B cell (primary cell): ENCODE results near the gene DACT2. TPM values are rescaled to one million over a fixed set of nuclear protein-coding genes. Genes with fewer than 3 reads are reported as not detected.

Experiments
- ATAC-seq: fragments of 200-7000 bp; cut with Tn5 transposase; one replicate; pipeline ENCODE4 v1.10.0; 2021; ENCODE audit warnings: low read depth, mild to moderate bottlenecking, moderate number of reproducible peaks, moderate library complexity
- CTCF ChIA-PET: fragments of 350-600 bp; sonication (Branson Sonifier 250); formaldehyde crosslinking; loops from one replicate; lab custom pipeline; 2021; ENCODE audit warnings: antibody characterized with exemption, inconsistent platforms; lab: Charles Lee
- POLR2A ChIA-PET: fragments of 350-600 bp; sonication (Branson Sonifier 250); formaldehyde crosslinking; loops from one replicate; lab custom pipeline; 2021; ENCODE audit warnings: antibody characterized with exemption; lab: Charles Lee
- DNase-seq: peaks from one replicate; pipeline ENCODE4 v3.0.0; 2013
- H2AFZ ChIP-seq: 2 replicates; pipeline ENCODE4 v1.6.1; 2012; ENCODE audit warnings: mild to moderate bottlenecking, low read depth, low read length; ENCODE audit not compliant: insufficient read depth, poor library complexity, severe bottlenecking
- H3K27ac ChIP-seq, 2 donors: 1 replicate in 1 of 2; 2 replicates in 1 of 2; pipeline ENCODE4 v1.5.1; 2012 to 2013; ENCODE audit warnings: low read length in 2 of 2, mild to moderate bottlenecking in 2 of 2, moderate library complexity in 1 of 2
- H3K27me3 ChIP-seq, 4 experiments: fragments of 200-600 bp in 1 of 4; sonication (generic) in 1 of 4; replicated peaks in 1 of 4; 1 replicate in 2 of 4; 2 replicates in 2 of 4; pipeline versions ENCODE4 v1.6.1 to v1.7.0; 2013 to 2016; ENCODE audit warnings: low read length in 3 of 4, mild to moderate bottlenecking in 2 of 4, mixed read lengths in 1 of 4, moderate library complexity in 1 of 4; ENCODE audit not compliant: insufficient read depth in 4 of 4, control insufficient read depth in 3 of 4; ENCODE audit errors: control extremely low read depth in 1 of 4
- H3K36me3 ChIP-seq, 2 experiments: replicated peaks in 1 of 2; 1 replicate in 1 of 2; 2 replicates in 1 of 2; pipeline versions ENCODE4 v1.6.1 to v1.7.1; 2013; ENCODE audit warnings: low read length in 1 of 2; ENCODE audit not compliant: insufficient read depth in 2 of 2, control insufficient read depth in 1 of 2; ENCODE audit errors: control extremely low read depth in 1 of 2, extremely low read depth in 1 of 2
- H3K4me1 ChIP-seq, 2 donors: fragments of 200-600 bp in 1 of 2; sonication (generic) in 1 of 2; 1 replicate in 1 of 2; 2 replicates in 1 of 2; pipeline versions ENCODE4 v1.5.1 to v1.6.1; 2013 to 2017; ENCODE audit warnings: low read length in 2 of 2; ENCODE audit not compliant: control insufficient read depth in 2 of 2, insufficient read depth in 2 of 2
- H3K4me2 ChIP-seq: replicated peaks from 2 replicates; pipeline ENCODE3; 2012; ENCODE audit warnings: mild to moderate bottlenecking, low read depth, low read length; ENCODE audit not compliant: poor library complexity, severe bottlenecking
- H3K4me3 ChIP-seq, 5 experiments: fragments of 200-600 bp in 1 of 5; sonication (generic) in 1 of 5; 1 replicate in 3 of 5; 2 replicates in 2 of 5; pipeline versions ENCODE4 v1.5.1 to v1.7.0; 2011 to 2016; ENCODE audit warnings: low read length in 4 of 5, mild to moderate bottlenecking in 4 of 5, low read depth in 2 of 5, control low read depth in 1 of 5, moderate library complexity in 1 of 5; ENCODE audit not compliant: insufficient read depth in 1 of 5; ENCODE audit errors: control extremely low read depth in 1 of 5, extremely low read depth in 1 of 5
- H3K79me2 ChIP-seq: fragments of 200-600 bp; sonication (generic); one replicate; pipeline ENCODE4 v1.6.0; 2016; ENCODE audit warnings: low read length; ENCODE audit not compliant: control insufficient read depth, insufficient read depth
- H3K9ac ChIP-seq: fragments of 200-600 bp; sonication (generic); 2 replicates; pipeline ENCODE4 v1.6.1; 2017; ENCODE audit warnings: mild to moderate bottlenecking, low read length, moderate library complexity
- H3K9me3 ChIP-seq, 3 donors: one replicate each; pipeline versions ENCODE4 v1.6.1 to v1.7.1; 2013; ENCODE audit warnings: low read length in 2 of 3; ENCODE audit not compliant: control insufficient read depth in 2 of 3, insufficient read depth in 1 of 3; ENCODE audit errors: control extremely low read depth in 1 of 3
- H4K20me1 ChIP-seq: 2 replicates; pipeline ENCODE4 v1.6.0; 2012; ENCODE audit warnings: mild to moderate bottlenecking, low read length; ENCODE audit not compliant: insufficient read depth, control insufficient read depth, poor library complexity, severe bottlenecking
- H3K27ac Mint-ChIP-seq: one replicate; pipeline ENCODE4 v1.8.0; 2021; ENCODE audit warnings: mixed read lengths
- H3K27me3 Mint-ChIP-seq: one replicate; pipeline ENCODE4 v1.8.0; 2021; ENCODE audit warnings: mixed read lengths
- H3K4me1 Mint-ChIP-seq: one replicate; pipeline ENCODE4 v1.8.0; 2021; ENCODE audit warnings: mixed read lengths
- H3K4me3 Mint-ChIP-seq: one replicate; pipeline ENCODE4 v1.8.0; 2021; ENCODE audit warnings: mixed read lengths
- H3K9me3 Mint-ChIP-seq: one replicate; pipeline ENCODE4 v1.8.0; 2022; ENCODE audit warnings: mixed read lengths; ENCODE audit not compliant: insufficient read depth
- EZH2 ChIP-seq: IDR thresholded peaks from 2 replicates; pipeline ENCODE4 v1.6.1; 2012; ENCODE audit warnings: borderline replicate concordance, low read depth, mild to moderate bottlenecking, moderate library complexity, low read length; ENCODE audit not compliant: insufficient read depth, poor library complexity, severe bottlenecking
- WGBS: methylation state at CpG from one replicate; pipeline ENCODE4 v1.1.5; 2013; ENCODE audit warnings: missing lambda C conversion rate; ENCODE audit not compliant: insufficient coverage; 5-methylcytosine and 5-hydroxymethylcytosine counted together
- intact Hi-C: fragments of 100-400 bp; cut with micrococcal nuclease; formaldehyde crosslinking; loops from one replicate; pipeline ENCODE4 v1.10.0; 2022
- polyA plus RNA-seq: library from polyadenylated mRNA; depleted of rRNA; stranded (reverse); fragments of >200 nt; gene quantifications from 2 replicates; pipeline ENCODE4 v1.2.3, GENCODE V29; 2012
- total RNA-seq, 2 donors: library from RNA; stranded (reverse); fragments of 120-200 nt in 1 of 2; gene quantifications; 1 replicate in 1 of 2; 2 replicates in 1 of 2; pipeline versions ENCODE4 v1.2.3 to v1.2.4, GENCODE V29; 2013 to 2022
- TF ChIP-seq, protein P1 (sequence below): fragments of 200-600 bp; IDR thresholded peaks from one replicate; pipeline ENCODE4 v1.8.0; 2022; ENCODE audit warnings: antibody characterized with exemption, mild to moderate bottlenecking

Gene DACT2
- total and polyA plus RNA-seq, 2 donors (not counting 1 experiment from before 2014, with no cell fraction given): not detected

DNA sequence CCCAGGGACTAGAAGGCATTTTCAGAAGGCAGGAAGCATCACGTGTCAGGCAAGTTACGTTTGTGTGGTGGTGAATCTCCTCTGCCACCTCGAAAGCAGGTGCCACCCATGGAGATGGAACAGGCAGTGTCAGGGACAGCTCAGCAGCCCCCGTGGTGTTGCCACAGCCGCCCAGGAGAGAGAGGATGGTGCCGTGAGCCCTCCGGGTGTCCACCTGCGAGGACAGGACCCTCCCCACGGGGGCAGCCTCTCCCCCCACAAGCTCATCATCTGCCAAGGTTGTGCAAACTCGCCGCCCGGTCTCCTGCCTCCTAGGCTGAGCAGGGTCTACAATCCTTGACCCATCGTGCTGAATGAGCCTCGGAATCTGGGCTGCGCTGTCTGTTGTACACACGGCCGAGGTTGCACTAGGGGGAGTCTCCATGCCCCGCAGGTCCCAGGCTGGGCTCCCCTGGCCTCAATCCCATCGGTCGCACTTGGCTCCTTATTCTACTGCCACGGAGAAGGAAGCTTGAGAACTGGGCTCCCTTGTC lies 40.1 kb downstream of the DACT2 start:
- no peak overlapping the region for H3K4me2 ChIP-seq
- H3K27me3 ChIP-seq: peaks cover 0 to 2% (median 0%) of the 10 kb centered on the region in 4 experiments
- H3K9ac ChIP-seq: no peak overlapping the region
- ATAC-seq (no peak), DNase-seq (no peak)
- no peak overlapping the region for H2AFZ ChIP-seq
- H3K36me3 ChIP-seq: no peaks in the 10 kb centered on the region
- H3K9me3 ChIP-seq: peaks cover 0 to 29% (median 0%) of the 10 kb centered on the region in 3 donors
- no peaks in the 10 kb centered on the region for H3K9me3 Mint-ChIP-seq
- TF ChIP-seq EZH2: no peak
- TF ChIP-seq, protein P1, sequence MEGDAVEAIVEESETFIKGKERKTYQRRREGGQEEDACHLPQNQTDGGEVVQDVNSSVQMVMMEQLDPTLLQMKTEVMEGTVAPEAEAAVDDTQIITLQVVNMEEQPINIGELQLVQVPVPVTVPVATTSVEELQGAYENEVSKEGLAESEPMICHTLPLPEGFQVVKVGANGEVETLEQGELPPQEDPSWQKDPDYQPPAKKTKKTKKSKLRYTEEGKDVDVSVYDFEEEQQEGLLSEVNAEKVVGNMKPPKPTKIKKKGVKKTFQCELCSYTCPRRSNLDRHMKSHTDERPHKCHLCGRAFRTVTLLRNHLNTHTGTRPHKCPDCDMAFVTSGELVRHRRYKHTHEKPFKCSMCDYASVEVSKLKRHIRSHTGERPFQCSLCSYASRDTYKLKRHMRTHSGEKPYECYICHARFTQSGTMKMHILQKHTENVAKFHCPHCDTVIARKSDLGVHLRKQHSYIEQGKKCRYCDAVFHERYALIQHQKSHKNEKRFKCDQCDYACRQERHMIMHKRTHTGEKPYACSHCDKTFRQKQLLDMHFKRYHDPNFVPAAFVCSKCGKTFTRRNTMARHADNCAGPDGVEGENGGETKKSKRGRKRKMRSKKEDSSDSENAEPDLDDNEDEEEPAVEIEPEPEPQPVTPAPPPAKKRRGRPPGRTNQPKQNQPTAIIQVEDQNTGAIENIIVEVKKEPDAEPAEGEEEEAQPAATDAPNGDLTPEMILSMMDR: no peak
- H4K20me1 ChIP-seq: no peaks in the 10 kb centered on the region
- intact Hi-C loops: no loop called here
- 82% methylated on average over 20 of the region's 21 CpGs for WGBS
- H3K79me2 ChIP-seq: no peaks in the 10 kb centered on the region
- H3K4me1 Mint-ChIP-seq: no peaks in the 10 kb centered on the region
- H3K27ac Mint-ChIP-seq: no peak overlapping the region
- H3K4me3 Mint-ChIP-seq: no peak overlapping the region
- H3K4me3 ChIP-seq: no peak overlapping the region
- H3K27me3 Mint-ChIP-seq: peaks cover 1% of the 10 kb centered on the region
- CTCF ChIA-PET: no interaction called here
- H3K4me1 ChIP-seq: no peaks in the 10 kb centered on the region
- no peak overlapping the region for H3K27ac ChIP-seq
- POLR2A ChIA-PET: no interaction called here

DNA sequence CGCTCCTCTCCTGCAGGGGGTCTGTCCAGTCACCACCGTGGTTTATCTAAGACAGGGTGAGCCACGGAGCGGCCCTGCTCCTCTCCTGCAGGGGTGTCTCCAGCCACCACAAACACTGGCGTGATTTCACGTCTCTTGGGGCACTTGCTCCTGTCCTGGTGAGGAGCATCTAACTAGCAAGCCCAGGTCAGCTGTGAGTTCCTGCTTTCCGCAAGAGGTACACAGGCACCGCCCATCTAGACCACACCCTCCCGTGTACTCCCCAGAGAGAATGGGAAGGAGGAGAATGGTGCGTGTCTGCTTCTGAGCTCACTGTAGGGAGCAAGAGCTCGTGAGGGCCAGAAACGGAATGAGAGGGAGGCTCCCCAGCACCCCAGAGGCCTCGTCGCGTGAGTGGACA lies 40.7 kb downstream of the DACT2 start:
- Histone ChIP-seq H3K27ac (no peak overlapping the region), H2AFZ (no peak overlapping the region), H3K4me3 (no peak overlapping the region), H3K4me2 (no peak overlapping the region), H3K9me3 (peaks cover 0 to 26% (median 0%) of the 10 kb centered on the region in 3 donors), H3K4me1 (no peaks in the 10 kb centered on the region), H3K36me3 (no peaks in the 10 kb centered on the region), H4K20me1 (no peaks in the 10 kb centered on the region), H3K79me2 (no peaks in the 10 kb centered on the region), H3K27me3 (peaks cover 0 to 2% (median 0%) of the 10 kb centered on the region in 4 experiments), H3K9ac (no peak overlapping the region)
- Mint-ChIP-seq H3K27ac (no peak overlapping the region), H3K27me3 (peaks cover 4% of the 10 kb centered on the region), H3K4me3 (no peak overlapping the region), H3K4me1 (no peaks in the 10 kb centered on the region), H3K9me3 (no peaks in the 10 kb centered on the region)
- TF ChIP-seq, protein P1: no peak
- no peak for TF ChIP-seq EZH2
- ATAC-seq: no peak
- ChIA-PET POLR2A (no interaction called here), CTCF (no interaction called here)
- intact Hi-C loops: no loop called here
- no peak for DNase-seq
- 88% methylated on average over 12 of the region's 15 CpGs for WGBS
